NB4 (cell line): ENCODE data around the gene KDM8.

Experiments used
- CTCF ChIP-seq: IDR thresholded peaks from one replicate; pipeline ENCODE4 v1.5.1; 2012; ENCODE audit warnings: low read depth, low read length
- MAX ChIP-seq: IDR thresholded peaks from 2 replicates; pipeline ENCODE4 v1.6.1; 2011; ENCODE audit warnings: low read depth, low read length
- POLR2A ChIP-seq: IDR thresholded peaks from 2 replicates; pipeline ENCODE4 v1.6.1; 2011; ENCODE audit warnings: mild to moderate bottlenecking; ENCODE audit not compliant: insufficient read length; ENCODE audit errors: extremely low read depth

DNA sequence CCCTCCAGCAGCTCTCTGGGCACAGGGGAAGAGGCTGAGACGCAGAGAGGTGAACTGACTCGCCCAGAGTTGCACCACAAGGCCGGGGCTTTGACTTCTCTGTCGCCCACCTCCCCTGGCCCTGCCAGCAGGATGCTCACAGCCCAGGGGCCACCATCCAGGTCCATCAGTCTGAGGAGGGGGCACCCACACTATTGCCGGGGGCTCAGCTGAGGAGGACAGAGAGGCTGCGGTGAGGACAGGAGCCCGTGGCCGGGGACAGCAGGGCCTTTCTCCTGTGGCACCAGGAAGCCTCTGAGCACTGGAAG lies 32.6 kb downstream of the KDM8 start:
- TF ChIP-seq CTCF (no peak), POLR2A (no peak), MAX (no peak)
